ENCODE results near the gene CDK5RAP3.
"Not testable (repeated sequence)": the region's sequence is repeated elsewhere in the genome, so short reads cannot be mapped to it uniquely, and the experiment has no call there.

CDK5RAP3 gene

DNA sequence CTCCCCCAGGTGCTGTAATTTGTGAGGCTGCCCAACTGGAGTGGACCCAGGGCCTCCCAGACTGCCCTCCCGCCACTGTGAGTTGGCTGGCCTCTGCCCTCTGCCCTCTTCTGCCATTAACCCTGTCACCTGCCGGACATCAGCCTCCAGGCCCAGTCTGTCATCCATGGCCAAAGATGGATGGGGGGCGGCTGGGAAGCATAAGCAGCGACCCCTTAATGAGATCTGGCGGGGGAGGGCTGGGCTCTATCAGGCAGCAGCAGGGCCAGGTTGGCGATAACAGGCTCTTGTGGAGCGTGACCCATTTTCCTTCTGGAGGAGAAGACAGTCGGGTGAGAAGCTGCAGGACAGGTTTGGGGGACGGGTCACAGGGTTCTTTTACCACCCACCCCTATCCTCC, 25.3 kb downstream of the CDK5RAP3 start:
- in situ Hi-C loops (cut with MboI; ENCODE audit: low sequenced_read_pairs) = no loop called here

DNA sequence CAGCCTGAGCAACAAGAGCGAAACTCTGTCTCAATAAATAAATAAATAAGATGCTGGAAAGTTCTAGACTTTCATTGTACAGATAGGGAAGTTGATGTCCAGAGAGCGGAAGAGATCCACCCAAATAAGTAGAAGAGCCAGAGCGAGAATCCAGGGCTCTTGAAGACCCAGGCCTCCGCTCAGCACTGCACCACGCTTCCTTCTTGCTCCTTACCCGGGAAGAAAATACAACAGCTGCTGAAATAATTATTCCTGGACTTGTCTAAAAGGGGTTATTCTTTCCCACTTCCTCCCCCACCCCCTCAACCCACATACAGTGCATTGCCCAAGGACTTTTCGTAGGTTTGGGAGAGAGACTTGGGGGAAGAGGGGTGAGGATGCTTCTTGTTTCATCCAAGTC, 26.7 kb downstream of the CDK5RAP3 start:
- in situ Hi-C loops (cut with MboI; ENCODE audit: low sequenced_read_pairs) = no loop called here

DNA sequence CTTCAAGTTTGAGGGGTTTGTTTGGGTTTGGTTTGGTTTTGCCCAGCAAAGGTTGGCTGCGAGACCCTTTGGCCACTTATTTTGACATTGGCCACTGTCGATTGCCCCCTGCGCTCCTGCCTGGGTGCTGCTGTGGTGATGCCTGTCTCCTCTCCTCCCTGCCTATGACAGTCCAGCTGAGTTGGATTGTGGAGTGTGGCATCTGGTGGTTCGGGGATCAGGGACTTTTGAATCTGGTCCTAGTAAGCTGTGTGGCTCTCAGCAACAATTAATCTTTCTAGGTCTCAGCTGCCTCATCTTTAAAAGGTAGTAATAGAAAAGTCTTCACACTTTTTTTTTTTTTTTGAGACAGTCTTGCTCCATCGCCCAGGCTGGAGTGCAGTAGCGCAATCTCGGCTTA, 27.1 kb downstream of the CDK5RAP3 start:
- in situ Hi-C loops (cut with MboI; ENCODE audit: low sequenced_read_pairs) = no loop called here

DNA sequence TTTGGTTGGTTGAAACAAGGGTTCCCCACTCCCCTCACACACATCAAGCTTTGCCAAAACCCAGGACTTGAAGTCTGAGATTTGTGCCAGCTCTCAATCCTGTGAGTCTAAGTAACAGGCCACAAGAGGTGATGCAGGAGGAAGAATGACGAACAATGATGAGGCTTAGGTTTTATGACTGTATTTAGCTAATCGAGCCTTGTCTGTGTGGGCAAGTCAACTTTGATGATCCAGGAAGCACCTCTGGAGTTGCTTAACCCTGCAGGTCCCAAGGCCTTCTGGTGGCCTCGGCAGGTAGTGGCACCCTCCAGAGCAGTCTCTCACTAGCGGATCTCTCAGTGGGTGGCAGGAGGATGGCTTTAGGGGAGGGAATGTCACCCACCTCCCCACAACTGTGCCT, 28.7 kb downstream of the CDK5RAP3 start:
- in situ Hi-C loops (cut with MboI; ENCODE audit: low sequenced_read_pairs) = no loop called here

DNA sequence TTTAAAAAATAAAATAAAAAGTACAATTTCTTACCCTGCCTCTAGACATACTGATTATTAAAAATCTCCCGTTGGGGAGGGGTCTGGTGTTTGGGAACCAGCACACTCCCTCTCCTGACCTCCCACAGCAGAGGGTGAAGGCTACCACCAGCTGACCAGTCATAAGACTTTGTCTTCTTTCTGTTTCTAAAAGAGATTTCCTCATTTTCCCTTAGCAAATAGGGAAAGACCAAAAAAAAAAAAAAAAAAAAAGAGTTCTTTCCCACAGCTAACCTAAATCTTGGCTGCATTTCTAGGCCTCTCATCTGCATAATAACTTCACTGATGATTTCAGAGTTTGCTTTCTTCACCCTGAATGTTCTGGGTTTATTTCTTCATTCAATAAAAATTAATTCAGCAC, 30.3 kb downstream of the CDK5RAP3 start:
- in situ Hi-C loops (cut with MboI; ENCODE audit: low sequenced_read_pairs) = no loop called here

DNA sequence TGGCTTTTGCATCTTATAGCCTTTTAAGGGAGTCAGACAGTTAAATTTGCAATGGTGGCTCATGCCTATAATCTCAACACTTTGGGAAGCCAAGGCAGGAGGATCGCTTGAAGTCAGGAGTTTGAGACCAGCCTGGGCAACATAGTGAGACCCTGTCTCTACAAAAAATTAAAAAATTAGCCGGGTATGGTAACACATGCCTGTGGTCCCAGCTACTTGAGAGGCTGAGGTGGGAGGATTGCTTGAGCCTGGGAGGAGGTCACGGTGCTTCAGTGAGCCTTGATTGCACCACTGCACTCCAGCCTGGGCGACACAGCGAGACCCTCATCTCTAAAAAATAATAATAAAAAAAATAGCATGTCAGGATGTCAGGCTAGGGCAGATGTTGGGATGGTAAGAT, 30.7 kb downstream of the CDK5RAP3 start:
- in situ Hi-C loops (cut with MboI; ENCODE audit: low sequenced_read_pairs) = not testable (repeated sequence)

DNA sequence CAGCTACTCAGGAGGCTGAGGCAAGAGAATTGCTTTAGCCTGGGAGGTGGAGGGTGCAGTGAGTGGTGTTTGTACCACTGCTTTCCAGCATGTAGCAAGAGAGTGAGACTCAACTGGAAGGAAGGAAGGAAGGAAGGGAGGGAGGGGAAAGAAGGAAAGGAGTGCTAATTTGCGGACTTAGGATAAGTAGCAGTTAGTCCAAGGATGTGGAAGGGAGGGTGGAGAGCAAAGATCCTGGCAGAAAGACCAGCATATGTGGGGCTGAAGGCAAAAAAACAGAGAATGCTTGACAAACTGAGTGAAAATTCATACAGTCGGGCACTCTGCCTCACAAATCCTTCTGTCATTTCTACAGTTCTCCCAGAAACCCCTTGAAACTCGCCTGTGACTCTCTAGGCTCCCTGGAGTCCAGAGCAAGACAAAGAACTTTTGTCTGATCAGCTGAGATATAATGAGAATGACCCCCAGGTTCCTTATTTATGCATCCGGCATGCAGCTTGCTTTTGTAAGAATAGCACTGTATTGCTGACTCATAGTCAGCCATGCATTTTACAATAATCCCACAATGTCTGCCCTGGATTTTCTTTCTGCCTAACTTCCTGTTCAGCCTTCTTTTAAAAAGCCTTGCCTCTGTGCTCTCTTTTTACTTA, 31.5 kb downstream of the CDK5RAP3 start:
- in situ Hi-C loops (cut with MboI; ENCODE audit: low sequenced_read_pairs) = no loop called here

DNA sequence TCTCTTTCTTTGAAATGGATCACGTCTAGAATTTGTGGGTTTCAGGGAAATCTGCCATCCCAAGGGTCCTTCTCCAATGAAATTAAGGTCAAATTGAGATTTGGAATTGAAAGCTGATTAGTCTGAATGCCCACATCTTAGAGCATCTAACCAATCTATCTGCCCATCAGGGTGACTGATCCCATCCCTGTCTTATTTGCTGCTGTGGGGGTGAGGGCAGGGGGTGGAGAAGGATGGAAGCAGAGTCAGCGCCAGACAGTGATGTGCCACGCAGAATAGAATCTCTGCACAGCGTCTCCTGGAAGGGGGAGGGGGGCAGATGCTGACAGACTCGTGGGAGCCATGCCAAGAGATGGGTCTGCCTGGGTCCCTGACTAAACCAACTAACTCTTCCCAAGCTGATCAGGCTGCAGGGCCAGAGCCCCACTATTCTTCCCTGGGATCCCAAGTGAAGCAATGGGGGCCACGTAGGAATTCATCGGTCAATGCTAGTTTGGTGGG, 32.1 kb downstream of the CDK5RAP3 start:
- in situ Hi-C loops (cut with MboI; ENCODE audit: low sequenced_read_pairs) = no loop called here

DNA sequence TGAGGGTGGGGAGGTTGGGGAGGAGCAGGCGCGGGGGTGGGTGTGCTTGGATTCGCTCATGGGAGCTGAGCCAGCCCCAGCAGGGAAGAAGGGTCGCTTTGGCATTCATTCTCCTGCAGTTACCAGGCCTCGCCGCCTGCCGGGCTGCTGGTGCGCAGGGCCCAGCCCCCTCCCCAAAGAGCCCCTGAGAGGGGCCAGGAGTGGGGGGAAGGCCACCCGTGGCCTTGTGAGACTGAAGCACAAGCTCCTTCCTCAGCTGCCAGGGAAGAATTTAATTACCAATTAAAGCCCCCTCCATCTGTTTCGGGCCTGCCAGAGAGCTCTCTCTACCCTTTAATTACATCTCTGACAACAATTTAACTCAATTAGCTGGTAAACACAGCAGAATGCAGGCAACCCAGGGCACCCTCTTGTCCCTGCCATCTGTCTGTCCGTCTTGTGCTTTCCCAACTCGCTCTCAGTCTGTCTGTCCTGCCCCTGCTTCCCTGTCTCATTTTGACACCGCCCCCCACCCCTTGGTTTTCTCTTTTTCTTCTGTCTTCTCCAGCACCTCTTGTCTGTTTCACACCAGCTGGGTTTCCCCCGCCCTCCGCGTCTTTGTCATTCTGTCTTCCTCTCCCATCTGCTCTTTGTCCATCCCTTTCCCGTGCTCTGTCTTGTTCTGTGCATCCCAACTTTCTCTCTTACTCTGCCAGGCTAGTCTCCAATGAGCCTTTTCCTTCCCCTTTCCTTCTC, 32.7 kb downstream of the CDK5RAP3 start:
- in situ Hi-C loops (cut with MboI; ENCODE audit: low sequenced_read_pairs) = no loop called here

DNA sequence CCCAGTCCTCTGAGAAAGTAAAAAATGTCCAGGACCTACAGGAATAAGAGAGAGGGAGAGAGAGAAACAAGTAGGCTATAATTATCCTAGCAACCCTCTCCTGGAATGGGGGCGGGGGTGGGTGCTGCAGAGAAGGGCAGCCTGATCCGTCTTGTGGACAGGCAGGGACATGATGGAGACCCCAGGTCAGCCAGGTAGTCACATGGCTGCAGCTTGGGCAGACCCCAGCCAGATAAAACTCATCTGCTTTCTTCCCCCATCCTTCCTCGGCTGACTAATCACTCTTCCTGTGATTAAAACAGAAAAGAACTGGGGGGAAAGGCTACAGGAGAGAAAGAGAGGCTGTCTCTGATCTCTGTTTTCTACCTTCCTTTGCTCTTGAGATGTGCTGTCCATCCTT, 34.1 kb downstream of the CDK5RAP3 start:
- in situ Hi-C loops (cut with MboI; ENCODE audit: low sequenced_read_pairs) = no loop called here

DNA sequence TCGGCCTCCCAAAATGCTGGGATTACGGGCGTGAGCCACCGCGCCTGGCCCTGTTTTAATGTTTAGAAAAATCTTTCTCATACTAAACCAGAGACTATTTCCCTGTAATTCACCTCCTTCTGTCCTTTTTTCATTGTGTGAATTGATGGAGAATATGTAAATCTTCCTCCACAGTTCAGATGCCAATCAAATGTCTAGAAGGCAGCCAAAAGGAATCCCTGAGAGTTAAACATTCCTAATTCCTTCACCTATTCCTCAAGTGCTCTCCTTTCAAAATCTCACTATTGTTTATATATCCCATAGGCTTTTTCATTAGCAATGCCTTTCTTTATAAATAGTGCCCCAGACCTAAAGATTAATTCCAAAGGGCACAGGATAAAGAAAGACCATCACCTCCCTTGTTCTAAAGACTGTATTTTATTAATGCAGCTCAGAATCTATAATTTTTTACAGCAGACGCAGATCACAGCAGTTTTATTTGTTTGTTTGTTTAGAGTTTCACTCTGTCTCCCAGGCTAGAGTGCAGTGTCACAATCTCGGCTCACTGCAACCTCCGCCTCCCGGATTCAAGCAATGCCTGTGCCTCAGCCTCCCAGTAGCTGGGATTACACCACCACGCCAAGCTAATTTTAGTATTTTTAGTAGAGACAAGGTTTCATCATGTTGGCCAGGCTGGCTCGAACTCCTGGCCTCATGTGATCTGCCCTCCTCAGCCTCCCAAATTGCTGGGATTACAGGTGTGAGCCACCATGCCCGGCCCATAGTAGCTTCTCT, 36.2 kb downstream of the CDK5RAP3 start:
- in situ Hi-C loops (cut with MboI; ENCODE audit: low sequenced_read_pairs) = no loop called here

DNA sequence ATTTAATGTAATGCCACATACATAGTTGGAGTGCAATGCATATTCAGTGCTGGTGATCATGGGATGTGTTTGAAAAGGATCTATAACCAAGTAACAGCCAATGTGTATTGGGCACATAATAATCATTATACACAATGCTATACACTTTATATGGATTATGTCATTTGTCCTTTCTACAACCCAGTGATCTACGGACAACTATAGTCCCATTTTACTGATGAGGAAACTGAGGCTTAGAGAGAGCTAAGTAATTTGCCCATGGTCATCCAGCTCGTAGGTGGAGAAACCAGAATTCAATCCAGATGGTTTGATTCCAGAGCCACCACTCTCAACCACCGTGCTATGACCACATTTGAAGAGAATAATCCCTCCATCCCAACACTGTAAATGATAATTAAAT, 39.3 kb downstream of the CDK5RAP3 start:
- in situ Hi-C loops (cut with MboI; ENCODE audit: low sequenced_read_pairs) = loop anchor here (10.0 kb wide), 1 partner anchor 175 kb away; the partner anchor contains the start of genes LRRC46 and MRPL10

DNA sequence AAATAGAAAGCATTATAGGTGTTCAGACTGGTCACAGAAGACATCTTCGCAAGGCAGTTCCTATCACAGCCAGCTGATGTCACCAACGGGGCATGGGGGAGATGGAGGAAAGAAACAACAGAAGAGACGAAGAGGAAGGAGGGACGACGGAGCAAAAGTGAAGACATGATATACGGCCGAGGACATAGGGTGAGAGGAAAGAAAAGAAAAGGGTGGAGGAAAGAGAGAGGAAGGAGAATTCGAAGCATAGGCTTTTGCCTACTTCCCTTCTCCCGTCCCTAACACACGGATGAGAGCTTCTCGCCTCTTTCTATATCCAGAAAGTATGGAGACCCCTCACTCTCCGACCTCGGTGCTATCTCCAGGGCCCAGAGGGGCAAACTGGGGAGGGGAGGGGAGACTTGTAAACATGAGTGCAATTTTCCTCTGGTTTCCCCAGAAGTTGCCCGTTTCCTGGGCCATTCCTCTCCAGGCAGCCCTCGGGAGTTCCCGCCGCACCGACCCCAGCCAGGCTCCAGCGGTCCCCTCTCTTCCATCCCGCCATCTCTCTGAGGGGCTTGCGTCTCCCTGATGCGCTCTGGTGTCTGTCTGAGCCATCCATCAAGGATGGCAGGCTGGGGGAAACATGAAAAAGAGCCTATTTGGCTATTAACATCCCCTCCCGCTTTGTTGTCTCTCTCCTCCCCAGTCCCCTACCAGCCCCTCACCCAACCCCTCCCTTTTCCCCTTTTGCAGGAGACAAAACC, 40.7 kb downstream of the CDK5RAP3 start:
- in situ Hi-C loops (cut with MboI; ENCODE audit: low sequenced_read_pairs) = loop anchor here (10.0 kb wide), 1 partner anchor 177 kb away; the partner anchor contains the start of genes LRRC46 and MRPL10

DNA sequence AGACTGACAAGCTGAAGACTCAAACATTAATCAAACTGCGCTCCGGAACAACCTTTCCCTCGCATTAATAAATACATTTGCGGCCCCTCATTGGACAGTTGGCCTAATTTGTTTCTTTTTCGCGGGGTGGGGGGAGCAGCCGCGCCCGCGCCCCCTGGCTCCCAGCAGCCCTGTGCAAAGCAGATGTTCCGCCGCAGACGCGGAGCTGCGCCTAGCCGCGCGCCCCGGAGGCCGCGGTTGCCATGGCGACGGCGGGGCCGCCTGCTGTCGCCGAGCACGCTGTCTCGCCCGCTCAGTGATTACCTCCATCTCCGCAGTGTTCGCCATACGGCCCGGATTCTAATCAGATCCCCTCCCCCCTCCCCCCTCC, 41.2 kb downstream of the CDK5RAP3 start:
- in situ Hi-C loops (cut with MboI; ENCODE audit: low sequenced_read_pairs) = loop anchor here (10.0 kb wide), 1 partner anchor 177 kb away; the partner anchor contains the start of genes LRRC46 and MRPL10

DNA sequence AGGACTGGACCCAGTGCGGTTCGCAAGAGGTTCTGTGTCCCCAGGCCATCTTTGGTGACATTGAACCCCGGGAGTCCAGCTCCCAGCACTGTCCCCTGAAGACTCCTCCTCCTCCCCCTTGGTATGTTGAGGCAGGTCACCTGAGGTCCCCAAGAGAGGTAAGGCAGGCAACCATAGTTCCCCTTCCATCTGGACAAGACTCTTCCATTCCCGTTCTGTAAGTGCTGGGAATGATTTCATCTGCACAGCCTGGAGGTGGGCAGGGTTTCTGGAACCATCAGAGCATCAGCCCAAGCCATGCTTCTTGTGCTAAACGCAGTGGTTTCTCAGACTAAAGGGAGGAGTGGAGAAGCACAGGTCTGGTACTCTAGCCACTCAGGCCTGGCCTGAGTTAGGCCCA, 41.7 kb downstream of the CDK5RAP3 start:
- in situ Hi-C loops (cut with MboI; ENCODE audit: low sequenced_read_pairs) = loop anchor here (10.0 kb wide), 1 partner anchor 178 kb away; the partner anchor contains the start of genes LRRC46 and MRPL10

DNA sequence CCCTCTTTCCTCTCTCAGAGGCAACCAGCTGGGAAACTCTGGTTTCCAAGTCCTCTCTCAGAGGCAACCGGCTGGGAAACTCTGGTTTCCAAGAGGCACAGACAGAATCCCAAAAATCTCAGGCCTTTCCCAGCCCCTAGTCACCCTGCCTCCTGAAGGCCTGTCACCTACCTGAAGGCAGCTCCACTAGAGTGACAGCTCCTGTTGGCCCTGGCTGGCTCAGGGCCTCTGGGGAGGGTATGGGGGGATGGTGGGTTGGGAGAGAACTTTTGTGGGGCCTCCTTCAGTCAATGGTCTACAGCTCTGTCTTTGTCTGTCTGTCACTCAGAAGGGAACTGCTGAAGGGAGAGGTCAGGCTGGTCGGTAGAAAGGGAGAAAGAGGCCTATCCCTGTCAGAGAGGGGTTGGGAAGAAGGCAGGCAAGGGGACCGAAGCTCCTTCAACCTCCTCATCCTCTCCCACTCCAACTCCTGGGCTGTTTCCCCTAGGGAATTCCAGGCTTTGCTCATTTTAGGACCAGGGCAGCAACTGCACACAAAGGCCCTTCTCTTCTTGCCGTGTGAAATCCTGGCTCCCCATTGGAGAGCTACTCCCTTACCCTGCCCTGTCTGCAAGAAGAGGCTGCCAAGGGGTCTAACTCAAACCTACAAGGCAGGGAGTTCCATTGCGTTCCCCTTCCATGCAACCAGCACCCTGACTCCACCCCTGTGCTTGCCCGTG, 43.1 kb downstream of the CDK5RAP3 start:
- in situ Hi-C loops (cut with MboI; ENCODE audit: low sequenced_read_pairs) = loop anchor here (10.0 kb wide), 1 partner anchor 179 kb away; the partner anchor contains the start of genes LRRC46 and MRPL10

DNA sequence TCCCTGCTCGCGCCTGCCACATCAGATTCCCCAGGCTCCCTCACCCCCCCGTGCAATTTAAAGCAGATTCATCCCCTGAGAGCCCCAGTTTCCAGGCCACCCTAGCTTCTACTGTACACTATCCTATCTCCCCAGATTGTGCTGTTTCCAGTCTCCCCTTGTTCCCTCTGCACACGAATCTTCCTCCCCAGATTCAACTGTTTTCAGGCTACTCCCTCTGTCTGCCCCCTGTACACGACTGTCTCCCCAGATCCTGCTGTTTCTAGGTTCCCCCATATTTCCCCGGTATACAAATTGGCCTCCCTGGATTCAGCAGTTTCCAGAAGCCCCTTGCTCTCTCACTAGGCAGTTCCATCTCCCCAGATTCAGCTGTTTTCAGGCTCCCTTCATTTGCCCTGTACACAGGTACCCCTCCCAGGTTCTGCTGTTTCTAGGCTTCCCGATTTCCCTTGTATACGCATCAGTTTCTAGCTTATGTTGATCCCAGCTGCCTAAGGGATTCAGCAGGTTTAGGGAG, 43.7 kb downstream of the CDK5RAP3 start:
- in situ Hi-C loops (cut with MboI; ENCODE audit: low sequenced_read_pairs) = loop anchor here (10.0 kb wide), 1 partner anchor 180 kb away; the partner anchor contains the start of genes LRRC46 and MRPL10

DNA sequence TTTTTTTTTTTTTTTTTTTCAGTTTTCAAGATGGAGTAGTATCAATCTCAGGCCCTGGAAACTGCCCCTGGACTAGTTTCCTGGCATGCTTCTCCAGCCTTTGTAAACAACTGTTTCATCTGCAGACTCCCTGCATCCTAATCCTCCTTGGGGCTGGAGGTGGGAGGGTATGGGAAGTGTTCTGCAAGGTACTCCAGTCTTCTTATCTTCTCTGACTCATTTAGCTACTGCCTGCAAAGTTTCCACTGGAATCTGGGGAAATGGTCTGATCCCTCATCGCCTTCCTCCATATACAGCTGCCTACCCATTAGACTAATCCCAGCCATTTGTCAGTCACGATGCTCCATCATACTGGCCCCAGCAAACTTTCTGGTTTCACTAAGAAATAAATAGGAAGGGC, 45.2 kb downstream of the CDK5RAP3 start:
- in situ Hi-C loops (cut with MboI; ENCODE audit: low sequenced_read_pairs) = loop anchor here (10.0 kb wide), 1 partner anchor 181 kb away; the partner anchor contains the start of genes LRRC46 and MRPL10

DNA sequence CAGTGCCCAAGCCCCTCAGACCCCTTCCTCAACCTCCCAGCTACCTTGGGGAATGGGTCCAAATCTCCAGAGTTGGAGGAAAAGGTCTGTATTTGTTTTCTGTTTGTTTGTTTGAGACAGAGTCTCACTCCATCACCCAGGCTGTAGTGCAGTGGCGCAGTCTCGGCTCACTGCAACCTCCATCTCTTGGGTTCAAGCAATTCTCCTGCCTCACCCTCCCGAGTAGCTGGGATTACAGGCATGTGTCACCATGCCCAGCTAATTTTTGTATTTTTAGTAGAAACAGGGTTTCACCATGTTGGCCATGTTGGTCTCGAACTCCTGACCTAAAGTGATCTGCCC, 46.9 kb downstream of the CDK5RAP3 start:
- in situ Hi-C loops (cut with MboI; ENCODE audit: low sequenced_read_pairs) = loop anchor here (10.0 kb wide), 1 partner anchor 183 kb away; the partner anchor contains the start of genes LRRC46 and MRPL10

DNA sequence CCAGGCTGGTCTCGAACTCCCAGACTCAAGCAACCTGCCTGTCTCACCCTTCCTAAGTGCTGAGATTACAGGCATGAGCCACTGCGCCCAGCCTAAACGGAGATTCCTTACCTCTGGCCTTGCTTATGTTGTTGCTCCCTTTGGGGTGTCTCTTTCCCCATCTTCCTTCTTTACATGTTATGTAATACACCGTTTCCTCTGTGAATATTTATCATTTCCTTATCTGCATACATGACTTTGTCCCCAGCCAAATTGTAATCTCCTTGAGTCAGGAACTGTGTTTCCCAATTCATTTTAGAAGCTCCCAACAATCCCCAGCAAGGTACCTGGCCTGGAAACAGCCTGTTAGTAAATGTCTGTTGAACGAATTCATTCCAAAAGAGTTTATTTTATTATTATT, 51.0 kb downstream of the CDK5RAP3 start:
- in situ Hi-C loops (cut with MboI; ENCODE audit: low sequenced_read_pairs) = no loop called here
